Astrocyte (in vitro differentiated cells and primary cell): ENCODE measurements around the gene COX7B2.

Experiments
- EZH2 ChIP-seq: IDR thresholded peaks from 2 replicates; pipeline ENCODE4 v1.6.1; 2012; ENCODE audit warnings: mild to moderate bottlenecking, low read length, inconsistent platforms; ENCODE audit not compliant: insufficient read depth
- TF ChIP-seq, protein P1 (sequence below): IDR thresholded peaks from 2 replicates; pipeline ENCODE4 v1.5.1; 2011; ENCODE audit warnings: low read depth, mild to moderate bottlenecking, inconsistent platforms, low read length, moderate library complexity; ENCODE audit not compliant: insufficient read depth

GRCh38 chr4:46818604-46819003 is 90.4 kb downstream of the COX7B2 start:
- TF ChIP-seq, protein P1, sequence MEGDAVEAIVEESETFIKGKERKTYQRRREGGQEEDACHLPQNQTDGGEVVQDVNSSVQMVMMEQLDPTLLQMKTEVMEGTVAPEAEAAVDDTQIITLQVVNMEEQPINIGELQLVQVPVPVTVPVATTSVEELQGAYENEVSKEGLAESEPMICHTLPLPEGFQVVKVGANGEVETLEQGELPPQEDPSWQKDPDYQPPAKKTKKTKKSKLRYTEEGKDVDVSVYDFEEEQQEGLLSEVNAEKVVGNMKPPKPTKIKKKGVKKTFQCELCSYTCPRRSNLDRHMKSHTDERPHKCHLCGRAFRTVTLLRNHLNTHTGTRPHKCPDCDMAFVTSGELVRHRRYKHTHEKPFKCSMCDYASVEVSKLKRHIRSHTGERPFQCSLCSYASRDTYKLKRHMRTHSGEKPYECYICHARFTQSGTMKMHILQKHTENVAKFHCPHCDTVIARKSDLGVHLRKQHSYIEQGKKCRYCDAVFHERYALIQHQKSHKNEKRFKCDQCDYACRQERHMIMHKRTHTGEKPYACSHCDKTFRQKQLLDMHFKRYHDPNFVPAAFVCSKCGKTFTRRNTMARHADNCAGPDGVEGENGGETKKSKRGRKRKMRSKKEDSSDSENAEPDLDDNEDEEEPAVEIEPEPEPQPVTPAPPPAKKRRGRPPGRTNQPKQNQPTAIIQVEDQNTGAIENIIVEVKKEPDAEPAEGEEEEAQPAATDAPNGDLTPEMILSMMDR: no peak
- TF ChIP-seq EZH2: no peak
